ENCODE data around the gene ACSF2. TPM values are rescaled to one million over a fixed set of nuclear protein-coding genes. Genes with fewer than 3 reads are reported as not detected.
A peak's percentile ranks its signal among the peaks of the same experiment; 100 is the strongest.
"Not testable (repeated sequence)": the region's sequence is repeated elsewhere in the genome, so short reads cannot be mapped to it uniquely, and the experiment has no call there.

The ACSF2 gene
- total RNA-seq, 1 experiment from 2014 or later: 161 TPM

DNA sequence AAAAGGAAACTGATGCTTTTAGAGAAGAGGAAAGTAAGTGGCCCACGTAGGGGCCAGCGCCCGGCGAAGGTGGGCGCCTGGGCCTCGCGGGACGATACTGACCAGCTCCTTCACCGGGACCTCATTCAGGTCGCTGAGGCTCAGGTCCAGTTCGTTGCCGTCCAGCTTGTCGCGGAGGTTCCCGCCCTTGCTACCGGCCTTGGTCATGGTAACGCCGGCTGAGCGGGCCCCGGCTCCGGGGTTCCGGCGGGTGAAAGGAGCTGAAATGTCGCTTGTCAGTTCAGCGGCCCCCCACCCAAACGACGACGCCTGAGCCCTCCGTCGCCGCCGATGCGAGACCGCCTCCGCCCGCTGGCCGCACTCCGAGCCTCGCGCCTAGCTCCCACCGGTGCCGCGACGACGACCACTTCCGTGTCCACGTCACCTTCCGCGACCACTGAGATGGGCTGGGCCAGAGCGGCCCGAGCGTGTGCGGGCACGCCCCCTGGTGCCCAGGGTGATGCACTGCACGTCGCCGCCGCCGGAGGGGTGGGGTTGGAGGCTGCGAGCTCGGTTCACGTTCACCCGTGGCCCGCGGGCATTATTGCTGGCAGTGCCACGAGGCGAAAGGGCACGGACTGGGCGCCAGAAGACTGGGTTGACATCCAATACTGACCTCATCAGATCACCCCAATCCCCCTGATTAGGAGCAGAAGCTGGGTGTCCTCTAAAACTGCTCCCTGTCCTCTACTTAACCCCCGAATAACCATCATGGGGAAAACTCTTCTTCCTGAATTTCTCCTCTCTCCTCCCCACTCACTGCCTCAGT is 28.7 kb upstream of the ACSF2 start, which contains the start of gene LRRC59:
TSS of gene LRRC59 (minus strand) at position 413 of the 808 bp plus-strand sequence. CDS start at position 207, 206 bp downstream.
- Histone ChIP-seq H3K4me3 (ENCODE audit: low read depth, low read length) (peak within 1 kb of the TSS; percentile 72), H3K36me3 (ENCODE audit: control insufficient read depth, insufficient read depth, low read length) (peaks cover 20% of the 10 kb centered on the region), H3K4me1 (peaks cover 5% of the 10 kb centered on the region; the same call in 1 of the 2 replicates), H3K9me3 (peaks cover 4% of the 10 kb centered on the region; the same call in 1 of the 2 replicates), H3K27me3 (replicated peaks; ENCODE audit: control insufficient read depth, insufficient read depth, low read length) (no peaks in the 10 kb centered on the region)
- Mint-ChIP-seq H3K27me3 (ENCODE audit: insufficient read depth, unreplicated experiment) (no peaks in the 10 kb centered on the region), H3K4me3 (ENCODE audit: unreplicated experiment) (peak within 1 kb of the TSS; percentile 76), H3K27ac (ENCODE audit: unreplicated experiment) (peak within 1 kb of the TSS; percentile 71), H3K4me1 (ENCODE audit: low read depth, unreplicated experiment) (peaks cover 12% of the 10 kb centered on the region), H3K36me3 (ENCODE audit: insufficient read depth, unreplicated experiment) (peaks cover 48% of the 10 kb centered on the region), H3K9me3 (ENCODE audit: unreplicated experiment) (no peaks in the 10 kb centered on the region)
- POLR2A ChIA-PET: interaction anchor here (0.5 to 2.8 kb wide), 34 partner anchors 9 to 633 kb away, joined by 3 to 17 read pairs (median 4); partner anchors contain the start of genes ACSF2, EME1, FAM117A and LUC7L3
- DNase-seq: peak; percentile 96 to 100
- BruUV-seq (replicated peaks): TSS peak; percentile 69
- CTCF ChIA-PET: interaction anchor here (0.6 to 3.6 kb wide), 61 partner anchors 9 to 508 kb away, joined by 3 to 67 read pairs (median 4); partner anchors contain the start of genes ACSF2, CACNA1G, EME1 and EPN3
- TF ChIP-seq, protein P1, sequence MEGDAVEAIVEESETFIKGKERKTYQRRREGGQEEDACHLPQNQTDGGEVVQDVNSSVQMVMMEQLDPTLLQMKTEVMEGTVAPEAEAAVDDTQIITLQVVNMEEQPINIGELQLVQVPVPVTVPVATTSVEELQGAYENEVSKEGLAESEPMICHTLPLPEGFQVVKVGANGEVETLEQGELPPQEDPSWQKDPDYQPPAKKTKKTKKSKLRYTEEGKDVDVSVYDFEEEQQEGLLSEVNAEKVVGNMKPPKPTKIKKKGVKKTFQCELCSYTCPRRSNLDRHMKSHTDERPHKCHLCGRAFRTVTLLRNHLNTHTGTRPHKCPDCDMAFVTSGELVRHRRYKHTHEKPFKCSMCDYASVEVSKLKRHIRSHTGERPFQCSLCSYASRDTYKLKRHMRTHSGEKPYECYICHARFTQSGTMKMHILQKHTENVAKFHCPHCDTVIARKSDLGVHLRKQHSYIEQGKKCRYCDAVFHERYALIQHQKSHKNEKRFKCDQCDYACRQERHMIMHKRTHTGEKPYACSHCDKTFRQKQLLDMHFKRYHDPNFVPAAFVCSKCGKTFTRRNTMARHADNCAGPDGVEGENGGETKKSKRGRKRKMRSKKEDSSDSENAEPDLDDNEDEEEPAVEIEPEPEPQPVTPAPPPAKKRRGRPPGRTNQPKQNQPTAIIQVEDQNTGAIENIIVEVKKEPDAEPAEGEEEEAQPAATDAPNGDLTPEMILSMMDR (IDR thresholded peaks at IDR 0.05; ENCODE audit: insufficient read depth in 1 of 2, low read depth in 1 of 2, low read length in 1 of 2, severe bottlenecking in 1 of 2, unreplicated experiment in 1 of 2): peak; percentile 100
- intact Hi-C loops (cut with micrococcal nuclease; ENCODE audit: unreplicated experiment): loop anchor here (1.0 to 2.0 kb wide), 4 partner anchors 30 to 197 kb away; partner anchors contain the start of gene XYLT2

DNA sequence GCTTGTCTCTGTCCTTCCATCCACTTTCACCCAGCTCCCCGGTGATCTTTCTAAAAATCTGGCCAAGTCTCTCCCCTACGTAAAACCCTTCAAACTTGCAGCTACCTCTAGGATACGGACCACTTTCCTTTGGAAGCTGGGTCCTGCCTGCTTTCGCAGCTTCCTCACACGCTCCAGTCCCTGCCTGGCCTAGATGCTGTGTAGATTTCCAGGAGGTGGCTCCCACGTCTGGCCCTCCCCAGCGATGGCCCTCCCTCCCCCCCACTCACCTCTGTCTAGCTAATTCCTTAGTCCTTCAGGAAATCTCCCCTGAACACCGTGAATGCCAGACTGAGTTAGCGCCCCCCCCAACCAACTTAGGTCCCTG is 28.1 kb upstream of the ACSF2 start:
- Histone ChIP-seq H3K4me1 (peaks cover 5% of the 10 kb centered on the region; the same call in 1 of the 2 replicates), H3K9me3 (peaks cover 4% of the 10 kb centered on the region; the same call in 1 of the 2 replicates), H3K36me3 (ENCODE audit: control insufficient read depth, insufficient read depth, low read length) (peaks cover 17% of the 10 kb centered on the region), H3K27me3 (replicated peaks; ENCODE audit: control insufficient read depth, insufficient read depth, low read length) (no peaks in the 10 kb centered on the region), H3K4me3 (ENCODE audit: low read depth, low read length) (peak overlapping the region; percentile 72)
- peaks cover 42% of the 10 kb centered on the region for H3K36me3 Mint-ChIP-seq (ENCODE audit: insufficient read depth, unreplicated experiment)
- no peaks in the 10 kb centered on the region for H3K27me3 Mint-ChIP-seq (ENCODE audit: insufficient read depth, unreplicated experiment)
- H3K4me3 Mint-ChIP-seq (ENCODE audit: unreplicated experiment): peak overlapping the region; percentile 76
- POLR2A ChIA-PET: interaction anchor here (0.5 to 2.8 kb wide), 24 partner anchors 12 to 634 kb away, joined by 3 to 17 read pairs (median 5); partner anchors contain the start of genes ACSF2, FAM117A and XYLT2
- peak overlapping the region; percentile 71 for H3K27ac Mint-ChIP-seq (ENCODE audit: unreplicated experiment)
- TF ChIP-seq, protein P1 (IDR thresholded peaks at IDR 0.05; ENCODE audit: insufficient read depth in 1 of 2, low read depth in 1 of 2, low read length in 1 of 2, severe bottlenecking in 1 of 2, unreplicated experiment in 1 of 2): no peak
- intact Hi-C loops (cut with micrococcal nuclease; ENCODE audit: unreplicated experiment): loop anchor here (1.0 to 2.0 kb wide), 4 partner anchors 29 to 198 kb away; partner anchors contain the start of gene XYLT2
- BruUV-seq (replicated peaks): no TSS peak
- no peaks in the 10 kb centered on the region for H3K9me3 Mint-ChIP-seq (ENCODE audit: unreplicated experiment)
- DNase-seq: no peak
- CTCF ChIA-PET: interaction anchor here (0.6 to 3.6 kb wide), 47 partner anchors 9 to 508 kb away, joined by 3 to 67 read pairs (median 6); partner anchors contain the start of genes ACSF2, CACNA1G, EME1 and EPN3
- H3K4me1 Mint-ChIP-seq (ENCODE audit: low read depth, unreplicated experiment): peaks cover 12% of the 10 kb centered on the region

DNA sequence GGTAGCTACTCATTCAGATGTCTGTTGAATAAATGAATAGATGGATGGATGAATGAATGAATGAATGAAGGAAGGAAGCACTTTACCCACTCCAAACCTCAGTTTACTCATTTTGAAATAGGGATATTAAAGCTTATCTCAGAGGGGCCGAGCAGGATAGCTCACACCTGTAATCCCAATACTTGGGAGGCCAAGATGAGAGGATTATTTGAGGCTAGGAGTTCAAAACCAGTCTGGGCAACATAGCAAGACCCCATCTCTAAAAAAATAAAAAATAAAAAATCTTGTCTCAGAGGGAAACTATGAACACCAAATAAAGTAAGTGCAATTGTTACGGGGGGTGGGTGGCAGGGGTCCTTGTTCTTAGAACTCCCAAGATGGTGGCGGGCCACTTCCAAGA is 27.3 kb upstream of the ACSF2 start:
- H3K9me3 Mint-ChIP-seq (ENCODE audit: unreplicated experiment); intact Hi-C loops (cut with micrococcal nuclease; ENCODE audit: unreplicated experiment): not testable (repeated sequence)
- POLR2A ChIA-PET: interaction anchor here (1.0 to 2.0 kb wide), 5 partner anchors 16 to 144 kb away, joined by 3 to 10 read pairs (median 3); no protein-coding TSS in a partner anchor

DNA sequence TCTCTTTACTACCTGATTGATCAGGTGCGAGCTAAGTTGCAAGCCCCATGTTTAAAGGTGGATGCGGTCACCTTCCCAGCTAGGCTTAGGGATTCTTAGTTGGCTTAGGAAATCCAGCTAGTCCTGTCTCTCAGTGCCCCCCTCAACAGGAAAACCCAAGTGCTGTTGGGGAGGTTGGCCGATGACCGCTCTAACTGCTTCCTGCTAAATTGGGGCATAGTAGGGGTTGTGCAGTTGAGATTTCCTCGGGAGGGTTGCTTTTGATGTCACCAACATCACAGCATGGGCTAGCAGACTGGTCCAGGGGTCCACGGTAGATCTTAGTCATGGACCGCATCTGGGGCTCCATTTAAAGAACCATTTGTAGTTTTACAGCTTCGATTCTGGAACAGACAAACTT is 26.4 kb upstream of the ACSF2 start:
- CTCF ChIA-PET; BruUV-seq (replicated peaks): not testable (repeated sequence)
- H3K4me1 Mint-ChIP-seq (ENCODE audit: low read depth, unreplicated experiment): peaks cover 12% of the 10 kb centered on the region

More for the DNA sequence above, 27.3 kb upstream of the ACSF2 start:
- H3K36me3 Mint-ChIP-seq (ENCODE audit: insufficient read depth, unreplicated experiment): peaks cover 35% of the 10 kb centered on the region
- CTCF ChIA-PET: interaction anchor here (0.5 to 3.6 kb wide), 18 partner anchors 18 to 555 kb away, joined by 3 to 67 read pairs (median 6); partner anchors contain the start of genes ACSF2 and RSAD1
- not testable (repeated sequence) for DNase-seq; H3K4me1 ChIP-seq; H3K9me3 ChIP-seq; BruUV-seq (replicated peaks); H3K27ac Mint-ChIP-seq (ENCODE audit: unreplicated experiment); H3K27me3 Mint-ChIP-seq (ENCODE audit: insufficient read depth, unreplicated experiment); H3K27me3 ChIP-seq (replicated peaks; ENCODE audit: control insufficient read depth, insufficient read depth, low read length); H3K4me3 ChIP-seq (ENCODE audit: low read depth, low read length)
- H3K4me3 Mint-ChIP-seq (ENCODE audit: unreplicated experiment): peak overlapping the region; percentile 76
- peaks cover 10% of the 10 kb centered on the region for H3K36me3 ChIP-seq (ENCODE audit: control insufficient read depth, insufficient read depth, low read length)
- H3K4me1 Mint-ChIP-seq (ENCODE audit: low read depth, unreplicated experiment): peaks cover 12% of the 10 kb centered on the region

DNA sequence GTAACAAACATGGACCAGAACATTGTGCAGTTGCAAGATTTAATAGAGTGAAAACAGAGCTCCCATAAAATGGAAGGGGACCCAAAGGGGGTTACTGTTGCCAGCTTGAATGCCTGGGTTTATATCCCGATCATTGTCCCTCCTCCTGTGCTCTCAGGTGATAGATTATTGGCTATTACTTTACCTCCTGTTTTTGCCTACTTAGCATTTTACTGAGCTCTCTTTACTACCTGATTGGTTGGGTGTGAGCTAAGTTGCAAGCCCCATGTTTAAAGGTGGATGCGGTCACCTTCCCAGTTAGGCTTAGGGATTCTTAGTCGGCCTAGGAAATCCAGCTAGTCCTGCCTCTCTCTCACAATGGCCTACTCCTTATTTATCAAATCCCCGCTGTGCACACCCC is 20.7 kb upstream of the ACSF2 start:
- H3K4me1 Mint-ChIP-seq (ENCODE audit: low read depth, unreplicated experiment); H3K27me3 Mint-ChIP-seq (ENCODE audit: insufficient read depth, unreplicated experiment); H3K4me3 ChIP-seq (ENCODE audit: low read depth, low read length); H3K27me3 ChIP-seq (replicated peaks; ENCODE audit: control insufficient read depth, insufficient read depth, low read length); H3K9me3 ChIP-seq; POLR2A ChIA-PET; BruUV-seq (replicated peaks); H3K4me3 Mint-ChIP-seq (ENCODE audit: unreplicated experiment); H3K27ac Mint-ChIP-seq (ENCODE audit: unreplicated experiment); H3K4me1 ChIP-seq; H3K36me3 Mint-ChIP-seq (ENCODE audit: insufficient read depth, unreplicated experiment); intact Hi-C loops (cut with micrococcal nuclease; ENCODE audit: unreplicated experiment); H3K36me3 ChIP-seq (ENCODE audit: control insufficient read depth, insufficient read depth, low read length); H3K9me3 Mint-ChIP-seq (ENCODE audit: unreplicated experiment): not testable (repeated sequence)
- CTCF ChIA-PET: interaction anchor here (0.6 to 3.7 kb wide), 5 partner anchors 8 to 391 kb away, joined by 3 to 28 read pairs (median 3); partner anchors contain the start of gene LRRC59
- DNase-seq: peak in 1 of 2 experiments; percentile 27

More for the DNA sequence above, 26.4 kb upstream of the ACSF2 start:
- H3K36me3 ChIP-seq (ENCODE audit: control insufficient read depth, insufficient read depth, low read length); DNase-seq; H3K4me3 Mint-ChIP-seq (ENCODE audit: unreplicated experiment); H3K4me3 ChIP-seq (ENCODE audit: low read depth, low read length); H3K9me3 ChIP-seq; H3K27me3 ChIP-seq (replicated peaks; ENCODE audit: control insufficient read depth, insufficient read depth, low read length); H3K27ac Mint-ChIP-seq (ENCODE audit: unreplicated experiment); H3K27me3 Mint-ChIP-seq (ENCODE audit: insufficient read depth, unreplicated experiment); H3K9me3 Mint-ChIP-seq (ENCODE audit: unreplicated experiment); H3K4me1 ChIP-seq; intact Hi-C loops (cut with micrococcal nuclease; ENCODE audit: unreplicated experiment): not testable (repeated sequence)
- POLR2A ChIA-PET: interaction anchor here (0.8 kb wide), 1 partner anchor 161 kb away, joined by 3 read pairs; the partner anchor contains the start of gene CACNA1G
- peaks cover 26% of the 10 kb centered on the region for H3K36me3 Mint-ChIP-seq (ENCODE audit: insufficient read depth, unreplicated experiment)
